ENCODE results near the gene KCTD17.

GRCh38 chr22:37037669-37038068 lies 13.9 kb upstream of the KCTD17 start:
- no peak for TF ChIP-seq CTCF (IDR thresholded peaks at IDR 0.05)
- no peak for TF ChIP-seq EZH2 (IDR thresholded peaks at IDR 0.05)
